HUES6 (cell line): ENCODE measurements around the gene LSM14A.

Experiments used
- H3K27ac ChIP-seq: 2 replicates; pipeline ENCODE4 v1.7.0; 2013; ENCODE audit warnings: low read depth, mild to moderate bottlenecking, low read length, inconsistent platforms
- H3K27me3 ChIP-seq: 2 replicates; pipeline ENCODE4 v1.6.1; 2013; ENCODE audit warnings: low read length; ENCODE audit not compliant: control insufficient read depth, insufficient read depth
- H3K36me3 ChIP-seq: 2 replicates; pipeline ENCODE4 v1.6.1; 2013; ENCODE audit warnings: low read length; ENCODE audit not compliant: control insufficient read depth, insufficient read depth
- H3K4me1 ChIP-seq: 2 replicates; pipeline ENCODE4 v1.6.1; 2013; ENCODE audit warnings: low read length; ENCODE audit not compliant: control insufficient read depth, insufficient read depth
- H3K4me3 ChIP-seq: 2 replicates; pipeline ENCODE4 v1.5.1; 2013; ENCODE audit warnings: low read depth, low read length
- H3K9ac ChIP-seq: one replicate; pipeline ENCODE4 v1.6.1; 2013; ENCODE audit warnings: mild to moderate bottlenecking, low read length
- H3K9me3 ChIP-seq: 2 replicates; pipeline ENCODE4 v1.6.1; 2013; ENCODE audit warnings: low read depth, low read length; ENCODE audit not compliant: control insufficient read depth, insufficient read depth

The LSM14A gene

GRCh38 chr19:34274284-34274826 lies 102.1 kb downstream of the LSM14A start:
- Histone ChIP-seq H3K4me1 (peaks cover 14% of the 10 kb centered on the region), H3K27me3 (no peaks in the 10 kb centered on the region), H3K9ac (no peak overlapping the region), H3K36me3 (no peaks in the 10 kb centered on the region), H3K4me3 (no peak overlapping the region), H3K9me3 (no peaks in the 10 kb centered on the region), H3K27ac (no peak overlapping the region)

DNA sequence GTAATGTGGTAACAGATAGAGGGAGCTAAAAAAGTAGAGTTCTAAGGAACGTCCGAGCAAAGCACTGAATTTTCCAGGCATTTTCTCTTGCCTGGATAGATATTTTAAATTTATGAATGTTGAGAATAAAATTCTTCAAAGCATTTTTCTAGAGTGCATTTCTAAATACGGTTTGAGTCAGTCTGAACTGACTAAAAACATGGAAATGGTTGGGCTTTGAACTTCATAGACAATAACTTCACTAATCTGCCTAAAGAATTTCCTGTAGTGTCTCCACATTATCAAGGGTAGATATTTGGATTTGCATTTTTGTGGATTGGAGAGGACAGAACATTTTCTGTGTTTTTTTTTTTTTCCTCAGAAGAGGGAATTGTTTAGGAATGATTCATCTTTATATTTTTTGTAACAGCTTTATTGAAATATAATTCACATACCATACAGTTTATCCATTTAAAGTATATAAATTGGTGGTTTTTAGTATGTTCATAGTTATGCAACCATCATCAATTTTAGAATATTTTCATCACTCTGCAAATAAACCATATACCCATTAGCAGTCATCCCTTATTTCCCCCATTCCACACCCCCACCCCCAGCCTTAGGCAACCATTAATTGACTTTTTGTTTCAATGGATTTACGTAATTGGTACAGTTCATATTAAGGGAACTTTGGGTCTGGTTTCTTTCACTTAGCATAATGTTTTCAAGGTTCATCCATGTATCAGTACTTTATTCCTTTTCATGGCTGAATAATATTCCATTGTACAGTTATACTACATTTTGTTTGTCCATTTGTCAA lies 102.7 kb downstream of the LSM14A start:
- Histone ChIP-seq H3K4me3 (no peak overlapping the region), H3K4me1 (peaks cover 7% of the 10 kb centered on the region), H3K9ac (no peak overlapping the region), H3K27ac (no peak overlapping the region), H3K27me3 (no peaks in the 10 kb centered on the region), H3K9me3 (no peaks in the 10 kb centered on the region), H3K36me3 (no peaks in the 10 kb centered on the region)

- no peak overlapping the region for H3K9ac ChIP-seq
- H3K27me3 ChIP-seq = no peaks in the 10 kb centered on the region
- no peaks in the 10 kb centered on the region for H3K36me3 ChIP-seq
- H3K4me1 ChIP-seq = 0 out of 2 replicates have a peak, but pooled peaks cover under 1% of the 10 kb centered on the region
- no peak overlapping the region for H3K4me3 ChIP-seq
- H3K27ac ChIP-seq = no peak overlapping the region
- no peaks in the 10 kb centered on the region for H3K9me3 ChIP-seq
Measured at GRCh38 chr19:34275705-34276104, 103.4 kb downstream of the LSM14A start.

DNA sequence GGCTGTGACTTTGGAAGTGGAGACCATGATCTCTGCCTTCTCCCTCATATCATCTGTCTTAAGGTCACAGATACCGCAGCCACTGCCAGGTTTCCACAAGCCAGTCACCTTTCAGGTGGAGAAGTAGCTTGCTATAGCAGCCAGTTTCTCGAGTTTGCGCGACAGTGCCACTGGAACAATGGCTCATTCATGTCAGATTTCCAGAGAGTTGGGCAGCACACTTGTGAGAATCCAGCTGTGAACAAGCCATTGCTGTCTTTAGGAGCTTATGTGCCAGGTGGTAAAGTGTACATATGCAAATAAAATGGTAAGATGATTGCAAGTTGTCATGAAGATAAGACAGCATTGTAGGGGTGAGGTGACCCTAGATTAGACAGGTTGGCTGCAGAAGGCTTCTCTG lies 104.3 kb downstream of the LSM14A start:
- Histone ChIP-seq H3K9me3 (no peaks in the 10 kb centered on the region), H3K4me3 (no peak overlapping the region), H3K9ac (no peak overlapping the region), H3K27me3 (no peaks in the 10 kb centered on the region), H3K4me1 (no peaks in the 10 kb centered on the region), H3K36me3 (no peaks in the 10 kb centered on the region), H3K27ac (no peak overlapping the region)

- no peak overlapping the region for H3K27ac ChIP-seq
- no peak overlapping the region for H3K9ac ChIP-seq
Measured at GRCh38 chr19:34277244-34277643, 104.9 kb downstream of the LSM14A start.

GRCh38 chr19:34278783-34279182 lies 106.5 kb downstream of the LSM14A start:
- Histone ChIP-seq H3K9me3 (no peaks in the 10 kb centered on the region), H3K27ac (no peak overlapping the region), H3K4me3 (no peak overlapping the region), H3K36me3 (no peaks in the 10 kb centered on the region), H3K27me3 (no peaks in the 10 kb centered on the region), H3K9ac (no peak overlapping the region), H3K4me1 (no peaks in the 10 kb centered on the region)

More at GRCh38 chr19:34277244-34277643, 104.9 kb downstream of the LSM14A start:
- H3K27me3 ChIP-seq = no peaks in the 10 kb centered on the region
- no peaks in the 10 kb centered on the region for H3K9me3 ChIP-seq
- H3K4me3 ChIP-seq = no peak overlapping the region
- H3K36me3 ChIP-seq = no peaks in the 10 kb centered on the region
- no peaks in the 10 kb centered on the region for H3K4me1 ChIP-seq
